Measurements from ENCODE around the gene ETHE1. TPM values are rescaled to one million over a fixed set of nuclear protein-coding genes. Genes with fewer than 3 reads are reported as not detected.

Gene ETHE1
- polyA plus RNA-seq, 3 donors, result 71.2 to 135 (median 111) TPM

DNA sequence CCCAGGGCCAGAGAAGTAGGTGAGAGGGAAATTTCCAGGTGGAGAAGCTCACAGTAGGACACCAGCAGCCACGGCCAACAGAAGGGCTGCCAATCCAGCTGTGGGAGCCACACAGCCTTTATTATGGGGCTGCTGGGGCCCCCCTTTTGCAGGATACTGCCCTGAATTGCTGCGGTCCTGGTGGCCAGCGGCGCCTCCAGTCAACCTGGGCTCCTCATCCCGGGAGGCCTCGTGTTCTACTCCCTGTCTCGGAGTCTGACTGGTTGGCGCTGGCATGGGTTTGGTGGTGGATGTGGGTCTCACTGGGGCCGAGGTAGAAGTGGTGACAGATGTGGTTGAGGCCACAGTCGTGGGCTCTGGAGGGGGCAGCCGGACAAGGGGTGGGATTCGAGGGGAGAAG, 65.7 kb downstream of the ETHE1 start:
- no peak overlapping the region for H3K4me3 Mint-ChIP-seq
- intact Hi-C loops (cut with micrococcal nuclease), result no loop called here
- H3K4me3 ChIP-seq (replicated peaks in 1 of 3; ENCODE audit: low read depth in 2 of 3, low read length in 3 of 3), result no peak overlapping the region

DNA sequence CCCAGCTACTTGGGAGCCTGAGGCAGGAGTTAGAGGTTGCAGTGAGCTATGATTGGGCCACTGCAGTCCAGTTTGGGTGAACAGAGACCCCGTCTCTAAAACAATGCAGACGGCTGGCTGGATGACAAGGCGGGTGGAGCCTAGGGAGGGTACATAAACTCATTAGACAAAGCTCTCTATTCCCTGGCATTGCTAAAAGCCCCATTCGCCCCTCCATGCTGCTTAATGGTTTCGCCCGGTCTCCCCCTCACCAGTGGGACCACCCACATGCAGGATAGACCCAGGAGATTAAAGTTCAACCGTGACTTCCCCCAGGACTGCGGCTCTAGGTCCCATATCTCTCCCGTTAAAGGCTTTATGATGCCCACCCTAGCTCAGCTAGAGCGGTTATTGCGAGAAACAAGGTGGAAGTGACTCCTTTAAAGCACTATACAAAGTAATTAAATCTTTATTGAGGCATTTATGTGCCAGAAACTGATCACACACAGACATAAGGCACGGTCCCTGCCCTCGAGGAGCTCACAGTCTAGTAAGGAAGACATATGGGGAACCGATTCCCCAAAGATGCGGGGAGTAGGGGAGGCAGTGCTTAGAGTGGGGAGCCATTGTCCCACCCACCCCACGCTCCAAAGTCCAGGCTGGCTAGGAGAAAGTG, 66.5 kb downstream of the ETHE1 start:
- H3K36me3 ChIP-seq (replicated peaks in 1 of 2; ENCODE audit: control insufficient read depth in 1 of 2, insufficient read depth in 2 of 2, low read length in 2 of 2), result no peaks in the 10 kb centered on the region
- peaks cover 3% of the 10 kb centered on the region in 2 donors for H3K36me3 Mint-ChIP-seq

More for the DNA sequence above, 65.7 kb downstream of the ETHE1 start:
- TF ChIP-seq, protein P1, sequence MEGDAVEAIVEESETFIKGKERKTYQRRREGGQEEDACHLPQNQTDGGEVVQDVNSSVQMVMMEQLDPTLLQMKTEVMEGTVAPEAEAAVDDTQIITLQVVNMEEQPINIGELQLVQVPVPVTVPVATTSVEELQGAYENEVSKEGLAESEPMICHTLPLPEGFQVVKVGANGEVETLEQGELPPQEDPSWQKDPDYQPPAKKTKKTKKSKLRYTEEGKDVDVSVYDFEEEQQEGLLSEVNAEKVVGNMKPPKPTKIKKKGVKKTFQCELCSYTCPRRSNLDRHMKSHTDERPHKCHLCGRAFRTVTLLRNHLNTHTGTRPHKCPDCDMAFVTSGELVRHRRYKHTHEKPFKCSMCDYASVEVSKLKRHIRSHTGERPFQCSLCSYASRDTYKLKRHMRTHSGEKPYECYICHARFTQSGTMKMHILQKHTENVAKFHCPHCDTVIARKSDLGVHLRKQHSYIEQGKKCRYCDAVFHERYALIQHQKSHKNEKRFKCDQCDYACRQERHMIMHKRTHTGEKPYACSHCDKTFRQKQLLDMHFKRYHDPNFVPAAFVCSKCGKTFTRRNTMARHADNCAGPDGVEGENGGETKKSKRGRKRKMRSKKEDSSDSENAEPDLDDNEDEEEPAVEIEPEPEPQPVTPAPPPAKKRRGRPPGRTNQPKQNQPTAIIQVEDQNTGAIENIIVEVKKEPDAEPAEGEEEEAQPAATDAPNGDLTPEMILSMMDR (IDR thresholded peaks at IDR 0.05), result no peak
- Histone ChIP-seq H4K20me1 (ENCODE audit: insufficient read depth, low read length) (no peaks in the 10 kb centered on the region), H3K27ac (ENCODE audit: low read depth in 1 of 2, low read length in 2 of 2) (no peak overlapping the region), H3K4me2 (replicated peaks; ENCODE audit: extremely low read depth, low read length, poor library complexity, severe bottlenecking) (no peak overlapping the region), H3K9me3 (replicated peaks in 1 of 2; ENCODE audit: control insufficient read depth in 1 of 2, insufficient read depth in 1 of 2, low read length in 2 of 2) (no peaks in the 10 kb centered on the region), H3K79me2 (ENCODE audit: insufficient read depth, low read length) (no peaks in the 10 kb centered on the region), H3K27me3 (ENCODE audit: control insufficient read depth in 2 of 2, insufficient read depth in 2 of 2, low read length in 2 of 2) (no peaks in the 10 kb centered on the region), H3K9ac (ENCODE audit: insufficient read depth, low read length, poor library complexity, severe bottlenecking) (no peak overlapping the region), H3K4me1 (ENCODE audit: control insufficient read depth in 1 of 2, insufficient read depth in 2 of 2, low read length in 2 of 2) (peaks cover 29 to 34% of the 10 kb centered on the region in 2 donors), H3K36me3 (replicated peaks in 1 of 2; ENCODE audit: control insufficient read depth in 1 of 2, insufficient read depth in 2 of 2, low read length in 2 of 2) (no peaks in the 10 kb centered on the region), H2AFZ (ENCODE audit: insufficient read depth, low read depth, low read length, poor library complexity, severe bottlenecking) (no peak overlapping the region)
- DNase-seq, result no peak
- Mint-ChIP-seq H3K9me3 (peaks cover 0 to 3% (median 0%) of the 10 kb centered on the region in 7 donors), H3K36me3 (peaks cover 3 to 8% of the 10 kb centered on the region in 2 donors), H3K27ac (peak overlapping the region in 2 of 7 donors; percentile 37 to 42), H3K27me3 (ENCODE audit: low read depth in 3 of 3) (peaks cover 10 to 24% (median 15%) of the 10 kb centered on the region in 3 donors), H3K4me1 (peaks cover 33% of the 10 kb centered on the region)
- WGBS (ENCODE audit: insufficient coverage), result 90% methylated on average over 12 of the region's 12 CpGs

More for the DNA sequence above, 66.5 kb downstream of the ETHE1 start:
- no peak overlapping the region for H3K4me2 ChIP-seq (replicated peaks; ENCODE audit: extremely low read depth, low read length, poor library complexity, severe bottlenecking)
- Mint-ChIP-seq H3K4me3 (no peak overlapping the region), H3K4me1 (peaks cover 34% of the 10 kb centered on the region), H3K9me3 (peaks cover 0 to under 1% (median 0%) of the 10 kb centered on the region in 7 donors), H3K27me3 (ENCODE audit: low read depth in 3 of 3) (peaks cover 8 to 19% (median 9%) of the 10 kb centered on the region in 3 donors), H3K27ac (peak overlapping the region in 1 of 7 donors; percentile 28)
- H3K79me2 ChIP-seq (ENCODE audit: insufficient read depth, low read length), result no peaks in the 10 kb centered on the region
- H3K4me3 ChIP-seq (replicated peaks in 1 of 3; ENCODE audit: low read depth in 2 of 3, low read length in 3 of 3), result no peak overlapping the region
- peaks cover 30 to 35% of the 10 kb centered on the region in 2 donors for H3K4me1 ChIP-seq (ENCODE audit: control insufficient read depth in 1 of 2, insufficient read depth in 2 of 2, low read length in 2 of 2)
- TF ChIP-seq, protein P1 (IDR thresholded peaks at IDR 0.05), result no peak
- no peak overlapping the region for H2AFZ ChIP-seq (ENCODE audit: insufficient read depth, low read depth, low read length, poor library complexity, severe bottlenecking)
- DNase-seq, result no peak
- H3K9ac ChIP-seq (ENCODE audit: insufficient read depth, low read length, poor library complexity, severe bottlenecking), result no peak overlapping the region
- 93% methylated on average over 5 of the region's 16 CpGs for WGBS (ENCODE audit: insufficient coverage)
- no peaks in the 10 kb centered on the region for H4K20me1 ChIP-seq (ENCODE audit: insufficient read depth, low read length)
- intact Hi-C loops (cut with micrococcal nuclease), result no loop called here
- no peak overlapping the region for H3K27ac ChIP-seq (ENCODE audit: low read depth in 1 of 2, low read length in 2 of 2)
- no peaks in the 10 kb centered on the region for H3K9me3 ChIP-seq (replicated peaks in 1 of 2; ENCODE audit: control insufficient read depth in 1 of 2, insufficient read depth in 1 of 2, low read length in 2 of 2)
- H3K27me3 ChIP-seq (ENCODE audit: control insufficient read depth in 2 of 2, insufficient read depth in 2 of 2, low read length in 2 of 2), result no peaks in the 10 kb centered on the region

All from CD14-positive monocyte (primary cell).